ENCODE measurements around the gene ZNF230. TPM values are rescaled to one million over a fixed set of nuclear protein-coding genes. Genes with fewer than 3 reads are reported as not detected.

ZNF230 gene
- total and polyA plus RNA-seq, 9 of the 15 experiments (the other 6 are each of a cell fraction or from before 2014, with no cell fraction given) = 1.3 to 4.0 (median 2.2) TPM

GRCh38 chr19:43983912-43984686, 18.7 kb upstream of the ZNF230 start, which contains the start of gene ZNF155 (continued):
- TF ChIP-seq MEF2D (tag; conservative IDR thresholded peaks at IDR 0.05; ENCODE audit: low read depth) = no peak
- TF ChIP-seq ZNF583 (CRISPR knock-in tag; IDR thresholded peaks at IDR 0.05) = no peak
- no peak for TF ChIP-seq MAX (CRISPR knock-in tag; IDR thresholded peaks at IDR 0.05)
- no peak for TF ChIP-seq E2F6 (IDR thresholded peaks at IDR 0.05; ENCODE audit: borderline replicate concordance in 1 of 2, extremely low read depth in 1 of 2, insufficient read depth in 1 of 2, insufficient read length in 1 of 2, low read depth in 1 of 2, low read length in 1 of 2, poor library complexity in 1 of 2, severe bottlenecking in 1 of 2)
- TF ChIP-seq ETS1 (conservative IDR thresholded peaks at IDR 0.05; ENCODE audit: control insufficient read depth, low read depth, low read length) = peak; percentile 48; the same call in 1 of the 2 replicates
- peak; percentile 27; the same call in 1 of the 2 replicates for TF ChIP-seq SPI1 (IDR thresholded peaks at IDR 0.05; ENCODE audit: borderline replicate concordance, low read depth, low read length)
- TF ChIP-seq CEBPB (tag; IDR thresholded peaks at IDR 0.05) = no peak
- no peak for TF ChIP-seq ZSCAN29 (IDR thresholded peaks at IDR 0.05)
- TF ChIP-seq HDAC1 (IDR thresholded peaks at IDR 0.05) = no peak
- TF ChIP-seq RBM25 (IDR thresholded peaks at IDR 0.05; ENCODE audit: low read depth, low read length, severe bottlenecking) = no peak
- no peak for TF ChIP-seq RNF2 (IDR thresholded peaks at IDR 0.05)
- no peak for TF ChIP-seq CBFA2T3 (IDR thresholded peaks at IDR 0.05)
- no peak for TF ChIP-seq NR1H2 (CRISPR knock-in tag; IDR thresholded peaks at IDR 0.05)
- TF ChIP-seq HMG20B (CRISPR knock-in tag; IDR thresholded peaks at IDR 0.05) = no peak
- TF ChIP-seq TAF9B (IDR thresholded peaks at IDR 0.05; ENCODE audit: partially characterized antibody) = no peak
- no peak for TF ChIP-seq XRCC3 (IDR thresholded peaks at IDR 0.05)
- peak; percentile 48; the same call in 1 of the 2 replicates for TF ChIP-seq L3MBTL2 (IDR thresholded peaks at IDR 0.05)
- no peak for TF ChIP-seq HNRNPLL (IDR thresholded peaks at IDR 0.05; ENCODE audit: low read depth, low read length, poor library complexity, severe bottlenecking)
- TF ChIP-seq ZNF175 (CRISPR knock-in tag; IDR thresholded peaks at IDR 0.05; ENCODE audit: low read depth) = 0 out of 2 replicates have a peak, but pooled peaks have one; percentile 38
- TF ChIP-seq ZNF143 (CRISPR knock-in tag; IDR thresholded peaks at IDR 0.05) = peak; percentile 79
- TF ChIP-seq ZNF551 (CRISPR knock-in tag; IDR thresholded peaks at IDR 0.05) = no peak
- TF ChIP-seq CHAMP1 (IDR thresholded peaks at IDR 0.05) = no peak
- no peak for TF ChIP-seq SLC30A9 (CRISPR knock-in tag; IDR thresholded peaks at IDR 0.05)
- no peak for TF ChIP-seq TCF15 (CRISPR knock-in tag; IDR thresholded peaks at IDR 0.05)

Data from K562 (cell line).